AG09319 (cell line): ENCODE results near the gene PCDHA6.
A peak's percentile ranks its signal among the peaks of the same experiment; 100 is the strongest.
"Not testable (repeated sequence)": the region's sequence is repeated elsewhere in the genome, so short reads cannot be mapped to it uniquely, and the experiment has no call there.

ENCODE experiments used
- DNase-seq: peaks from one replicate; pipeline ENCODE4 v3.0.0-alpha.2; 2010; ENCODE audit warnings: low read depth; ENCODE audit errors: extremely low read depth
- TF ChIP-seq, protein P1 (sequence below): IDR thresholded peaks from 2 replicates; pipeline ENCODE4 v1.5.1; 2011; ENCODE audit warnings: low read depth, mild to moderate bottlenecking, inconsistent platforms, low read length, moderate library complexity

Gene PCDHA6

GRCh38 chr5:140808889-140809291 is 18.9 kb upstream of the PCDHA6 start:
- TF ChIP-seq, protein P1, sequence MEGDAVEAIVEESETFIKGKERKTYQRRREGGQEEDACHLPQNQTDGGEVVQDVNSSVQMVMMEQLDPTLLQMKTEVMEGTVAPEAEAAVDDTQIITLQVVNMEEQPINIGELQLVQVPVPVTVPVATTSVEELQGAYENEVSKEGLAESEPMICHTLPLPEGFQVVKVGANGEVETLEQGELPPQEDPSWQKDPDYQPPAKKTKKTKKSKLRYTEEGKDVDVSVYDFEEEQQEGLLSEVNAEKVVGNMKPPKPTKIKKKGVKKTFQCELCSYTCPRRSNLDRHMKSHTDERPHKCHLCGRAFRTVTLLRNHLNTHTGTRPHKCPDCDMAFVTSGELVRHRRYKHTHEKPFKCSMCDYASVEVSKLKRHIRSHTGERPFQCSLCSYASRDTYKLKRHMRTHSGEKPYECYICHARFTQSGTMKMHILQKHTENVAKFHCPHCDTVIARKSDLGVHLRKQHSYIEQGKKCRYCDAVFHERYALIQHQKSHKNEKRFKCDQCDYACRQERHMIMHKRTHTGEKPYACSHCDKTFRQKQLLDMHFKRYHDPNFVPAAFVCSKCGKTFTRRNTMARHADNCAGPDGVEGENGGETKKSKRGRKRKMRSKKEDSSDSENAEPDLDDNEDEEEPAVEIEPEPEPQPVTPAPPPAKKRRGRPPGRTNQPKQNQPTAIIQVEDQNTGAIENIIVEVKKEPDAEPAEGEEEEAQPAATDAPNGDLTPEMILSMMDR, result no peak
- no peak for DNase-seq

- TF ChIP-seq, protein P1, result peak; percentile 22
- DNase-seq, result no peak
These were observed 6.1 kb upstream of the PCDHA6 start, which contains the start of gene PCDHA5 for GRCh38 chr5:140821375-140822280. TSS of gene PCDHA5 (plus strand) at chr5:140821613.

- TF ChIP-seq, protein P1, result no peak
- DNase-seq, result no peak
These were observed 5.5 kb upstream of the PCDHA6 start for GRCh38 chr5:140822281-140822629.

DNA sequence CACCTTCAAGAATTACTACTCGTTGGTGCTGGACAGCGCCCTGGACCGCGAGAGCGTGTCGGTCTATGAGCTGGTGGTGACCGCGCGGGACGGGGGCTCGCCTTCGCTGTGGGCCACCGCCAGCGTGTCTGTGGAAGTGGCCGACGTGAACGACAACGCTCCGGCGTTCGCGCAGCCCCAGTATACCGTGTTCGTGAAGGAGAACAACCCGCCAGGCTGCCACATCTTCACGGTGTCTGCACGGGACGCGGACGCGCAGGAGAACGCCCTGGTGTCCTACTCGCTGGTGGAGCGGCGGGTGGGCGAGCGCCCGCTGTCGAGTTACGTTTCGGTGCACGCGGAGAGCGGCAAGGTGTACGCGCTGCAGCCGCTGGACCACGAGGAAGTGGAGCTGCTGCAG is 4.8 kb upstream of the PCDHA6 start:
- DNase-seq, result not testable (repeated sequence)

GRCh38 chr5:140823475-140823874 is 4.3 kb upstream of the PCDHA6 start:
- TF ChIP-seq, protein P1, result no peak
- no peak for DNase-seq

GRCh38 chr5:140828362-140828737 is 590 bp downstream of the PCDHA6 start:
- TF ChIP-seq, protein P1, result no peak
- DNase-seq, result no peak

DNA sequence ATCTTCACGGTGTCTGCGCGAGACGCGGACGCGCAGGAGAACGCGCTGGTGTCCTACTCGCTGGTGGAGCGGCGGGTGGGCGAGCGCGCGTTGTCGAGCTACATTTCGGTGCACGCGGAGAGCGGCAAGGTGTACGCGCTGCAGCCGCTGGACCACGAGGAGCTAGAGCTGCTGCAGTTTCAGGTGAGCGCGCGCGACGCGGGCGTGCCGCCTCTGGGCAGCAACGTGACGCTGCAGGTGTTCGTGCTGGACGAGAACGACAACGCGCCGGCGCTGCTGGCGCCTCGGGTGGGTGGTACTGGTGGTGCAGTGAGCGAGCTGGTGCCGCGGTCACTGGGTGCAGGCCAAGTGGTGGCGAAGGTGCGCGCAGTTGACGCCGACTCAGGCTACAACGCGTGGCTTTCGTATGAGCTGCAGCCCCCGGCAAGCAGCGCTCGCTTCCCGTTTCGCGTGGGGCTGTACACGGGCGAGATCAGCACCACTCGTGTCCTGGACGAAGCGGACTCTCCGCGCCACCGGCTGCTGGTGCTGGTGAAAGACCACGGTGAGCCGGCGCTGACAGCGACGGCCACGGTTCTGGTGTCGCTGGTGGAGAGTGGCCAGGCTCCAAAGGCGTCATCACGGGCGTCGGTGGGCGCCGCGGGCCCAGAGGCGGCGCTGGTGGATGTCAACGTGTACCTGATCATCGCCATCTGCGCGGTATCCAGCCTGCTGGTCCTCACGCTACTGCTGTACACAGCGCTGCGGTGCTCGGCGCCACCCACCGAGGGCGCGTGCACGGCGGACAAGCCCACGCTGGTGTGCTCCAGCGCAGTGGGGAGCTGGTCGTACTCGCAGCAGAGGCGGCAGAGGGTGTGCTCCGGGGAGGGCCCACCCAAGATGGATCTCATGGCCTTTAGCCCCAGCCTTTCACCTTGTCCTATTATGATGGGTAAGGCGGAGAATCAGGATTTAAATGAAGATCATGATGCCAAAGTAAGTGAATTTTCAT is 2.0 kb downstream of the PCDHA6 start:
- not testable (repeated sequence) for DNase-seq

GRCh38 chr5:140833993-140834392 is 6.2 kb downstream of the PCDHA6 start, which contains the start of gene PCDHA7:
TSS of gene PCDHA7 (plus strand) at chr5:140834269. CDS start at chr5:140834384, 115 bp downstream.
- DNase-seq, result no peak
- TF ChIP-seq, protein P1, result no peak

GRCh38 chr5:140834439-140835008 is 6.8 kb downstream of the PCDHA6 start:
- not testable (repeated sequence) for DNase-seq
